ENCODE results near the gene POTEB2.
"Not testable (repeated sequence)": the region's sequence is repeated elsewhere in the genome, so short reads cannot be mapped to it uniquely, and the experiment has no call there.

Gene POTEB2

GRCh38 chr15:20866214-20866613 is at the start of gene POTEB2:
POTEB2 (minus strand) TSS chr15:20866314; CDS start chr15:20866281, 33 bp downstream.
- not testable (repeated sequence) for DNase-seq (ENCODE audit: low spot score)

- not testable (repeated sequence) for DNase-seq (ENCODE audit: low spot score)
Measured at GRCh38 chr15:20879916-20880315, 13.8 kb upstream of the POTEB2 start.

- not testable (repeated sequence) for DNase-seq (ENCODE audit: low spot score)
Measured at GRCh38 chr15:20878464-20878863, 12.3 kb upstream of the POTEB2 start.

- not testable (repeated sequence) for DNase-seq (ENCODE audit: low spot score)
Measured at GRCh38 chr15:20877819-20878218, 11.7 kb upstream of the POTEB2 start.

All from COLO829 (cell line).